AG09319 (cell line): Measurements from ENCODE around the gene ST6GAL1.

Experiments used
- DNase-seq: peaks from one replicate; pipeline ENCODE4 v3.0.0-alpha.2; 2010; ENCODE audit warnings: low read depth; ENCODE audit errors: extremely low read depth
- CTCF ChIP-seq: IDR thresholded peaks from 2 replicates; pipeline ENCODE4 v1.5.1; 2011; ENCODE audit warnings: low read depth, mild to moderate bottlenecking, inconsistent platforms, low read length, moderate library complexity

ST6GAL1 gene

DNA sequence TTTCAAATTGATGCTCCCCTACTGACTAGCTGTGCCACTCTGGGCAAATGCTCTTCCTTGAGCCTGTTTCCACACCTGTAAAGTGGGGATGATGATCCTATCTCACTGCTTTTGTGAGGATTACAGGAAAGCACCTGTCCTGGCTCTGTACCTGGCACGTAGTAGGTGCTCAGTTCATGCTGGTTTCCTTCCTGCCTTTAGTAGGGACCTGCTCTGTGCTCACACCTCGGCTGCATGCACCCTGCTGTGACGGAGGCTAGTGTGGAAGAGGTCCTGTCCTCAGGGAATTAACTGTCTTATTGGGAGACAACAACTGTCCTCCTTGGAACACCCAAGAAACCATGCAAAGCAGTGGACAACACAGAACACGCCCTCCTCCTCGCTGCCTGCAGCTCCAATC is 147.2 kb downstream of the ST6GAL1 start:
- no peak for TF ChIP-seq CTCF
- DNase-seq: no peak

GRCh38 chr3:187079090-187080022 is 149.0 kb downstream of the ST6GAL1 start:
- no peak for TF ChIP-seq CTCF

DNA sequence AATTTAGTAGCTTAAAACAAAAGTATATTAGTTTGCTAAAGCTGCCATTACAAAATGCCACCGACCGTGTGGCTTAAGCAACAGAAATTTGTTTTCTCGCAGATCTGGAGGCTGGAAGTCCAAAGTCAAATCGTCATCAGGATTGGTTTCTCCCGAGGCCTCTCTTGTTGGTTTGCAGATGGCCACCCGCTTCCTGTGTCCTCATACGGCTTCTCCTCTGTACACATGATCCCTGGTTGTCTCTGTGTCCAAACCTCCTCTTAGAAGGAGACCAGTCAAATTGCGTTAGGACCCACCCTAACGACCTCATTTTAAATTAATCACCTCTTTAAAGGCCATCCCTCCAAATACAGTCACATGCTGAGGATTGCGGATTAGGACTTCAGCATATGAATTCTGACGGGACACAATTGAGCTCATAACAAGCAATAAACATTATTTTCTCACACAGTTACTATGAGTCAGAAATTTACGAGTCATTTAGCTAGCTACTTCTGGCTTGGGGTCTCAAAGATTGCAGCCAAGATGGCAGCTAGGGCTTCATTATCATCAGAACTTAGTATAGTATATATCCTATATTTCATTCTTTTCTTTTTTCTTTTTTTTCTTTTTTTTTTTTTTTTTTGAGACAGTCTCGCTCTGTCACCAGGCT is 150.6 kb downstream of the ST6GAL1 start:
- no peak for TF ChIP-seq CTCF
- no peak for DNase-seq

More at GRCh38 chr3:187079090-187080022, 149.0 kb downstream of the ST6GAL1 start:
- DNase-seq: no peak

DNA sequence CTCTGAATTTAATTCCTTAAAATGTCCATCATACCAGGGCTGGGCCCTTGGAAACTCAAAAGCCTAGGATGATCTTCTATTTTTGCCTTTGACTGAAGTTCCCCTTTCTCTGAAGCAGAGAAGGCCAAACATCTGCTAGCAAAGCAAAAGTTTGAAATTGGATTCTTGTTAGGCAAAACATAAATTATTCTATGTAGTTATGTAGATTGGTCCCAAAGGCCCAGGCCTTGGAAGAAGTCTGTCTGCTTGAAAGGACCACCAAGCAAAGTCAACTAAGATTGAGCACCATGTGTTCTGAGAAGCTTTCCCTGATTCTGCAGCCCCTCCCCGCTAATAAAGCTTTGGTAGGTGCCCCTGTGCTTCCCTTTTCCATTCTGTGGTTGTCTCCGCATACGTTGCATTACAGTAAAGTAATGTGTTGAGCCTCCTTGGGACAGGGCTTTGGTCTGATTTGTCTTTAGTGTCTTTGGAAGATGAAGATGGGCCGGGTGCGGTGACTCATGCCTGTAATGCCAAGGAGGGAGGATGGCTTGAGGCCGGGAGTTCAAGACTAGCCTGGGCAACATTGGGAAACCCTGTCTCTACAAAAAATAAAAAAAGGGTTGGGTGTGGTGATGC is 152.5 kb downstream of the ST6GAL1 start:
- DNase-seq: no peak
- no peak for TF ChIP-seq CTCF

DNA sequence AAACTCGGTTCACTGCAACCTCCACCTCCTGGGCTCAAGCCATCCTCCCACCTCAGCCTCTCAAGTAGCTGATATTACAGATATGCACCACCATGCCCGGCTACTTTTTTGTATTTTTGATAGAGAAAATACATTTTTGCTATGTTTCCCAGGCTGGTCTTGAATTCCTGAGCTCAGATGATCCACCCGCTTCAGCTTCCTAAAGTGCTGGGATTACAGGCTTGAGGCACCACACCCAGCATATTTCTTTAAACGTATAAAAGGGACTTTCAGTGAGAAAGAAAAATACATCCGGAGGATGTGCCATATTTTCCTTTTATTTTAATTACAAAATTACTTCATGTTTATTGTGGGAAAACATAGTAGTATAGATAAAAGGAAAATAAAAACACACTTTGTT is 153.8 kb downstream of the ST6GAL1 start:
- no peak for TF ChIP-seq CTCF
- DNase-seq: no peak

DNA sequence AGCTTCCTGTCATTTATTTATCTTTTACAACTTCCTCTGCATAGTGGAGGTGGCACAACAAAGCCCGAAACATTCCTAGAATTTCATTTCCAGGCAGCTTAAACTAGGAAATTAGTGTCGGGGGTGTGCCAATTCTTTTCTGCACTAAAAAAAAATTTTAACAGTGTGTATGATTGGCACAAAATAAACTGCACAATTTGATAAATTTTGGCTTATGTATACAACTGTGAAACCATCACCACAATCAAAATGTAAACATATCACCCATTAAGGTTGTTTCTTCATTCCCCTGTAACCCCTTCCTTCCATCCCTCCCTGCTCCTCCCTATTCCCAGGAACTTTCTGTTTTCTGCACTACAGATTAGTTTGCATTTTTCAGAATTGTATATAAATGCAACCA is 154.3 kb downstream of the ST6GAL1 start:
- TF ChIP-seq CTCF: no peak
- no peak for DNase-seq
